Vagina (tissue), 2 donors: ENCODE measurements around the gene CLDN18.

ENCODE experiments used
- CTCF ChIP-seq, 3 experiments: fragments of 450-650 bp in 2 of 3; fragments of 200-600 bp in 1 of 3; sonication (generic) in 1 of 3; IDR thresholded peaks; one replicate each; pipeline ENCODE4 v1.5.1; 2017 to 2019; ENCODE audit warnings: antibody characterized with exemption in 3 of 3, mild to moderate bottlenecking in 2 of 3, moderate library complexity in 2 of 3
- POLR2A ChIP-seq, 2 donors: fragments of 450-650 bp; IDR thresholded peaks; one replicate each; pipeline ENCODE4 v1.6.1; 2017; ENCODE audit warnings: antibody characterized with exemption in 2 of 2, mild to moderate bottlenecking in 2 of 2, moderate library complexity in 2 of 2
- POLR2AphosphoS5 ChIP-seq, 2 donors: sonication (generic); formaldehyde crosslinking; IDR thresholded peaks; one replicate each; pipeline ENCODE4 v1.9.0; 2017; ENCODE audit warnings: antibody characterized with exemption in 2 of 2, mild to moderate bottlenecking in 2 of 2, low read depth in 1 of 2; ENCODE audit not compliant: insufficient read depth in 1 of 2

GRCh38 chr3:138027821-138028220, 17.9 kb downstream of the CLDN18 start:
- TF ChIP-seq POLR2A (IDR thresholded peaks at IDR 0.05) (no peak), POLR2AphosphoS5 (IDR thresholded peaks at IDR 0.05; ENCODE audit: insufficient read depth in 1 of 2, low read depth in 1 of 2) (no peak), CTCF (IDR thresholded peaks at IDR 0.05) (no peak)
